T1000 (cell line): ENCODE results near the gene FRMD7.
"Not testable (repeated sequence)": the region's sequence is repeated elsewhere in the genome, so short reads cannot be mapped to it uniquely, and the experiment has no call there.

Source experiments
- DNase-seq: peaks from one replicate; lab custom pipeline; 2025; ENCODE audit warnings: mixed read lengths; lab: John Stamatoyannopoulos, UW

The FRMD7 gene

GRCh38 chrX:132127743-132128142 is at the start of gene FRMD7:
FRMD7 (minus strand) TSS chrX:132128020; CDS start chrX:132127844, 176 bp downstream.
- DNase-seq: no peak

- no peak for DNase-seq
Observed at GRCh38 chrX:132173647-132174046, 45.8 kb upstream of the FRMD7 start.

DNA sequence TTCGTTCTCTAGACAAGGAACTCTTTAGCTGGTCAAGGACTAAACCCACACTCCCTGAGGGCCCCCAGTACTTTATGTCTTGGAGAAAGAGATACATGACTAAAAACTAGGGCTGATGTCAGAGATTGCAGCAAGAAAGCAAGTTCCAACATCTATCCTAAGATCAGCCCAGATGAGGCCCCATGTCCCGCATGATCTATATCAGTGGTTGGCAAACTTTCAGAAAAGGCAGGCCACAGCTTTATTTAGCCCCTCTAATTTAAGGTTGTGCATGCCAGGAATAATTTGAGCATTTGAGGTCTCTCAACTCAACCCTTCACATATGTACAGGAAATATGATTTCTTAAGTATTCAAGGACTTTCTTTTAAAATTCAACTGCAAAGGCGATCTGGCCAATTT is 44.1 kb upstream of the FRMD7 start:
- DNase-seq: no peak

GRCh38 chrX:132171478-132171877 is 43.7 kb upstream of the FRMD7 start:
- no peak for DNase-seq

DNA sequence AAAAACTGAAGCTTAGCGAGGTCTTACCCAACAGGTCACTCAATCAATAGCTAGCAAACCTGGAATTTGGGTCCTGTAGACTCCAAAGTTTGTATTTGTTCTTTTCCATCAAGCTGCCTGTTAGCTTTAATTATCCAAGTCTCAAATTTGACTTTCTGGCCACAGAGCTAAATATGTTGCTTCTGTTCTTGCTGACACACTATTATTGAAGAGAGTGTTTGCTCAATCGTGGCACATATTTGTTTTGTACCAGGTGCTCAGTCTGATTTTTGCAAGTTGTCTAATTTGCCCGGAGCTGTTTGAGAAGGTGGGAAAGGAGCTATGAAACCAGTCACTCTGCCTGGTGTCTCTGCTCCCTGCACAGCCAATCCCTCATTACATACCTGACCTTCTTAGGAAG is 41.7 kb upstream of the FRMD7 start:
- no peak for DNase-seq

DNA sequence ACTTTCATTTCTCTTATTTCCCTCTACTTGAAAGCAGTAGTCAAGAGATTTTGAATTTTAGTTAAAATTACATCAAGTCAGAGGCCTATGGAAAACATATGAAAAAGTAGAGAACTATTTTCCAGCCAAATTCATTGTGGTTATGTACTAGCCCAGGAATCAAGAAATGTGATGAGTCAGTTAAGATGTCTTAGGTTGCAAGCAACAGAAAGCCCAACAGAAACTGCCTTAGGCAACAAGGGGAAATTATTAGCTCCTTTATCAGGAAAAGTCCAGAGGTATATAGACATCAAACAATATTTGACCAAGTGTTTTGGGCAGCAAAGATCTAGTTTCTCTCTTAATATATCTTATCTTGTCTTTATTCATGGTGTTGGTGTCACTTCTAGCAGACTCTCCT is 37.8 kb upstream of the FRMD7 start:
- no peak for DNase-seq

DNA sequence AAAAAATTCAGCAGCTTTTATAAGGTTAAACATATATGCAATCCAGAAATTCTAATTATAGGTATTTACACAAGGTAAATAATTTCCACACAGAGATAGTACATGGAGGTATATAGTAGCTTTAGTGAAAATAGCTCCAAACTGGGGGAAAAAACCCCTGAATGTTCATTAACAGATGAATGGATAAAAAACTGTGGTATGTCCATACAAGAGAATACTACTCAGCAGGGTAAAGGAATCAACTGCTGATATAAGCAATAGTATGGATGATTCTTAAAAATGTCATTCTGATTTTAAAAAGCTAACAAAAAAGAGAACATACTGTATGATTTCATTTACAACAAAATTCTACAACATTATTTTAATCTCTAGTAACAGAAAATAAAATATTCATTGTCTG is 37.2 kb upstream of the FRMD7 start:
- no peak for DNase-seq

- DNase-seq: not testable (repeated sequence)
Observed at GRCh38 chrX:132163094-132163493, 35.3 kb upstream of the FRMD7 start.

GRCh38 chrX:132153166-132153565 is 25.3 kb upstream of the FRMD7 start:
- DNase-seq: no peak

- DNase-seq: no peak
Observed at GRCh38 chrX:132146456-132146855, 18.6 kb upstream of the FRMD7 start.

DNA sequence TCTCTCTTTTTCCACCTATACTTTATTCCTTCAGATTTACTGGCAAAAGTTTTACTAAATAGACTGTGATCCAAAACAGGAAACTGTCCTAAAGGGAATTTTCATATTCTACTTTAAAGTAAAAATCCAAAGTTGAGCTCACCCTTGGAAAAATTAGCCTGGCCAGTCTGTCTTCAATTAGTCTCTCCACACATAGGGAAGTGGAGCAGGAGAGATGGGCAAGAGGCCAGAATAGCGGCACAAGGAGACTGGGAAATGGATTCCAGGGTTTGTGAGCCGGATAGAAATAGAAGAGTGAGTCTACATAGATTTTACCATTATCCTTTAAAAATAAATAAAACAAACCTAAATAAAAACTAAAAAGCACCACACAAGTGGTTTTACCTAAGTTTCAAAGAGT is 16.2 kb upstream of the FRMD7 start:
- no peak for DNase-seq

- no peak for DNase-seq
Observed at GRCh38 chrX:132125906-132126305, 1.9 kb downstream of the FRMD7 start.

GRCh38 chrX:132120913-132121312 is 6.9 kb downstream of the FRMD7 start:
- no peak for DNase-seq

DNA sequence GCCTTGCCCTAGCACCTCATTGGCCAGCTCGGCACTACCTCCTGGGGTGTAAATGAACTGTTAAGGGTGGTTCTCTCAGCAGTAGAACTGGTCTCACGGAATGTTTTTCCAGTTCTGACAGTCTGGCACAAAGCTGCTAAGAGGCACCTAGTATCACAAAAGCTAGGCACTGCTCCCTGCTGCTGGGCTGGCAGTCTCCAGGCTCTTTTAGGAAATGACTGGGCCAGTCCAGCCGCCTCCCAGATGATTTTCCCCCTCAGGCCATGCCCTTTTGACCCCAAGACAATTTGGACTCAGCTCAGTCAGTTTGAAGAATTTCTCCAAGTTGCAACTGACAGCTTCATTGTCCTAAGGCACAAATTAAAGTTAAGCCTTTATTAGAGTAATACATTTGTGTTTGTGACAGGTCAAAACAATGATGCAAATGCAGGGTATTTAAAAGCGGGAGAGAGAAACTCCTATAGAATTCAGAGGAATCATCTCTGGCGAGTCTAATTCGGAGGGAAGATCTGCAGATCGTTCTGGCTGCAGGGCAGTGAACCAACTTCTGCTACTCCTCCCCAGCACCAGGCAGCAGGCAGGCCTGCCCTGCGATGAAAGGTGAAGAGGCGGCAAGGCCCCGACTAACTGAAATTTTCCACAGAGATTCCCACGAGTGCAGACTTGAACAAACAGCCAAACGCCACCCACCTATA is 7.9 kb downstream of the FRMD7 start:
- no peak for DNase-seq

DNA sequence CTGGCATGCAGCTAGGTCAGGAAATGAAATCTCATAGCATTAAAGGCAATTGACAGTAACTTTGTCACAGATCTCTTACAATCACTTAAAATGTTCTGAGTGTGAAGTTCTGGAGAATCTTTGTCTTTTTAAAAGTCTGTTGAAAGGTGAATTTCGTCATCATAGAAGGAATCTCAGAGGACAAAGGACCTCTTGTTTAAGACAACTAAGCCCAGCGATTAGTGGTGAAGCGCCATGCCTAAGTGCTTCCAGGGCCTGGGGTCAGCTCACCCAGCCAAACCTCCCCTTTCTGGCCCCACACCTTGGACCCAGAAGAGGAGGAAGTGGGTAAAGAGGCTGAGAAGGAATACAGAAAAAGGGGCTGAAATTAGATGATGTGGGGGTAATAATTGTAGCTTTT is 8.5 kb downstream of the FRMD7 start:
- DNase-seq: no peak

- no peak for DNase-seq
Observed at GRCh38 chrX:132118358-132118757, 9.5 kb downstream of the FRMD7 start.

- DNase-seq: no peak
Observed at GRCh38 chrX:132115792-132116191, 12.0 kb downstream of the FRMD7 start.

DNA sequence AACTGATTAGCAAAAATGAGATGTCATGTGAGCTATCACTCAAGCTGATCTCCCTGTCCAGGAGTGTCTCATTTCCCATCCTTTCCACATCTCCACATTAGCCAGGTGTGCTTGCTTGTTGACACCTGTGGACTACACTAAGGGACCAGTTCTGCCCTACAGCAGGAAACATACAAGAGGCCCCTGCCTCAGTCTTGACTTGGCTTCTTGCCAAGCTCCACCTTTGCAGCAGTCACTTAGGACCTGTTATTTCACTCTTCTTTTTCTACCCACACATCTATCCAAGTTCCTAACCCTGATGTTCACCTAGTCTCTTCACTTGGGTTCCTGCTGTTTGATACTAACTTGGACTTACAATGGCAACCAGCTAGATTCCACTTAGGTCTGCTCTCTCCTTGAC is 13.2 kb downstream of the FRMD7 start:
- DNase-seq: no peak

- DNase-seq: no peak
Observed at GRCh38 chrX:132107291-132107690, 20.5 kb downstream of the FRMD7 start.

DNA sequence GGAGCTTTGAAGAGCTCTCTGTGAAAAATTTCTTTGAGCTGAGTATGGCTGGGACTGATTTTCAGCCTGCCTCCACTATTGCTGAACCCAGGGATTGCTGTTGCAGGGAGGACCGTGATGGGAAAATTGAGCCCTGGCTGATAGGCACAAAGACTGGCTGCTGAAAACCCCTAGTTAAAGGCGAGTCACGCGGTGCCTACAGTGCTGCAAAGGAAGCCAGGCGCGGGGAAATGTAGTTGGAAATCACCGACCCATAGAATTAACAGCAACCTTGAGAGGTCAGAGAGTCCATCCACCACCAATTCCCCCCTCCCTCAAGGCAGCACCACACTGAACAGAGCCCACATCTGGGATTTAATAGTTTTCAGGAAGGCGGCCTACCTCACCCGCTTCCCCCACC is 26.0 kb downstream of the FRMD7 start:
- DNase-seq: no peak

- DNase-seq: no peak
Observed at GRCh38 chrX:132101206-132101605, 26.6 kb downstream of the FRMD7 start.

GRCh38 chrX:132098704-132099103 is 29.1 kb downstream of the FRMD7 start:
- DNase-seq: not testable (repeated sequence)

GRCh38 chrX:132094164-132094563 is 33.7 kb downstream of the FRMD7 start:
- DNase-seq: no peak

- DNase-seq: no peak
Observed at GRCh38 chrX:132093239-132093860, 34.5 kb downstream of the FRMD7 start.
